GM19455 (cell line): ENCODE data around the gene CIT.

Source experiments
- ATAC-seq: cut with Tn5 transposase; IDR thresholded peaks from one replicate; pipeline ENCODE4 v1.9.1; 2021; ENCODE audit not compliant: unreplicated experiment

The CIT gene

GRCh38 chr12:119864591-119864990 lies 12.5 kb downstream of the CIT start:
- ATAC-seq = no peak

- no peak for ATAC-seq
Measured at GRCh38 chr12:119859241-119859640, 17.9 kb downstream of the CIT start.

- no peak for ATAC-seq
Measured at GRCh38 chr12:119857041-119857591, 20.0 kb downstream of the CIT start.

GRCh38 chr12:119850330-119850729 lies 26.8 kb downstream of the CIT start:
- ATAC-seq = no peak

- no peak for ATAC-seq
Measured at GRCh38 chr12:119843100-119843499, 34.0 kb downstream of the CIT start.

GRCh38 chr12:119842380-119842779 lies 34.7 kb downstream of the CIT start:
- no peak for ATAC-seq

- no peak for ATAC-seq
Measured at GRCh38 chr12:119841433-119842210, 35.5 kb downstream of the CIT start.

- no peak for ATAC-seq
Measured at GRCh38 chr12:119840582-119840981, 36.5 kb downstream of the CIT start.

GRCh38 chr12:119840168-119840567 lies 37.0 kb downstream of the CIT start:
- ATAC-seq = no peak

GRCh38 chr12:119838826-119839600 lies 38.1 kb downstream of the CIT start:
- no peak for ATAC-seq

GRCh38 chr12:119836781-119837180 lies 40.3 kb downstream of the CIT start:
- ATAC-seq = no peak

- no peak for ATAC-seq
Measured at GRCh38 chr12:119835068-119835467, 42.1 kb downstream of the CIT start.

- ATAC-seq = no peak
Measured at GRCh38 chr12:119829439-119829838, 47.7 kb downstream of the CIT start.

- ATAC-seq = no peak
Measured at GRCh38 chr12:119828300-119828699, 48.8 kb downstream of the CIT start.

- ATAC-seq = no peak
Measured at GRCh38 chr12:119827760-119828159, 49.4 kb downstream of the CIT start.

- no peak for ATAC-seq
Measured at GRCh38 chr12:119826661-119827445, 50.3 kb downstream of the CIT start.

GRCh38 chr12:119825262-119825661 lies 51.9 kb downstream of the CIT start:
- no peak for ATAC-seq

- ATAC-seq = no peak
Measured at GRCh38 chr12:119822046-119822445, 55.1 kb downstream of the CIT start.

- no peak for ATAC-seq
Measured at GRCh38 chr12:119819322-119819721, 57.8 kb downstream of the CIT start.

- no peak for ATAC-seq
Measured at GRCh38 chr12:119817546-119818343, 59.4 kb downstream of the CIT start.
